ENCODE results near the gene SLBP.

SLBP gene

DNA sequence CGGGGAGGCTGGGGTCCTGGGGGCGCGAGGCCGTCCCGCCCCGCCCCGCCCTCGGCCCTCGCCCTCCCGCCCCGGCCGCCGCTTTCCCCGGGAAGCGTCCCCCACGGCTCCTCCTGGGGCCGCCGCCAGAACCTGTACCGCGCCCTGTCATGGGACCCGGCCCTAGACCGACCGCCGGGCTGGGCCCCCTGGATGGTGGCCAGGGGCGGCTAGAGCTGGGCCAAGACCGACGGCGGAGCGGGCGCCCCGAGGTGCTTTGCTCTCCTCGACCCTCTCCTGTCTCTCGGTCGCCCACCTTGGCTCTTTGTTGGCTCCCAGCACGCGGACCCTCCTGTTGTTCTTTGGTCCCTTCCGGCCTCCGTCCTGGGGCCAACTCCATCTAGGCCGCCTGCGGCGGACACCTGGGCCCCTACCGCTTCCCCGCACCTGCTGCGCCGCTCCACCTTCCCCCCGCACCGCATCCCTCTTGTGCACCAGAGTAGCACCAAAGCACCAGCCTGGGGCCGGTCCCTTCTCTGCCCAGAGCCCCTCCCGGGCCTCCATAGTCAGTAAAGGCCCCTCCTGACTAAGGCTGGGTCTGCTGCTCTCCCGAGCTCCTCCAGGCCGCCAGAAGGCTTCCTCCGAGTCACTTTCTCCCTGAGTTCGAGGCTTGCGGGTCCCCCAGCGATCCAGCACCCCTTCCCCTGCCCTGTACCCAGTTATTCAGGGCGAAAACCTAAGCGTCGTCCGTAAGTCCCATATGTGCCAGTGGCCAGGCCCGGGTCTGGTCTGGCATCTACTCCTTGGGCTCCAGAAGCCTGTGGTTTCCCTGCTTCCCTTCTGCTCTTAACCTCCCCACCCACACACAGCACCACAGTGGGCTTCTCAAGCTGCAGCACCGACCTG lies 9.8 kb upstream of the SLBP start:
- no peak for TF ChIP-seq YY1 (IDR thresholded peaks at IDR 0.05; ENCODE audit: low read depth)
- TF ChIP-seq FOXM1 (IDR thresholded peaks at IDR 0.05; ENCODE audit: borderline replicate concordance, low read depth) = no peak

DNA sequence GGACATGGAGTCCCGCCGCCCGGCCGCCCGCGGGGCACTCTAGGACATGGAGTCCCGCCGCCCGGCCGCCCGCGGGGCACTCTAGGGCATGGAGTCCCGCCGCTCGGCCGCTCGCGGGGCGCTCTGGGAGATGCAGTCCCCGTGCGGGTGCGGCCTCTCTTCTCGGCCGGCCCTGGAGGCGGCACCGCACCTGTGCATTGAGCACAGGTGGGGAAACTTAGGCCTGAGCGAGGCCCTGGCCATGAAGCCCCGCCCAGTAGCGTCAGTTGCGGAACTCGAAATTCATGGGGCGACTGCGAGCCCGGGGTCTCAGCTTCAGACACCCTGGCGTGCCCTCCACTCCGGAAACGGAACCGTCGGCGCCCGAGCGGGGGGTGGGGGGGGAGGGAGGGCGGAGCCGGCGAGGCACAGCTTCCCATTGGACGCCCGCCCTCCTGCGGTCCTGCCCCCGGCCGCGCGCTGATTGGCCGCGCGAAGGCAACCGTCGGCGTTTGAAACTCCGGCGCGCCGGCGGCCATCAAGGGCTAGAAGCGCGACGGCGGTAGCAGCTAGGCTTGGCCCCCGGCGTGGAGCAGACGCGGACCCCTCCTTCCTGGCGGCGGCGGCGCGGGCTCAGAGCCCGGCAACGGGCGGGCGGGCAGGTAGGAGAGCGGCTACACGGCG lies 9.0 kb upstream of the SLBP start, which contains the start of the genes TACC3 and TMEM129:
Gene TACC3 (plus strand): TSS at position 519 of the 663 bp plus-strand sequence. CDS start 1,901 bp downstream, outside the sequence.
Gene TMEM129 (minus strand): TSS at position 321 of the 663 bp plus-strand sequence. CDS start 486 bp downstream, outside the sequence.
- TF ChIP-seq CREB1 (IDR thresholded peaks at IDR 0.05; ENCODE audit: low read depth) = peak; percentile 59
- TF ChIP-seq TEAD4 (IDR thresholded peaks at IDR 0.05) = no peak
- no peak; the same call in none of the 2 replicates for TF ChIP-seq NFIC (IDR thresholded peaks at IDR 0.05)
- TF ChIP-seq, protein P1, sequence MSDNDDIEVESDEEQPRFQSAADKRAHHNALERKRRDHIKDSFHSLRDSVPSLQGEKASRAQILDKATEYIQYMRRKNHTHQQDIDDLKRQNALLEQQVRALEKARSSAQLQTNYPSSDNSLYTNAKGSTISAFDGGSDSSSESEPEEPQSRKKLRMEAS (IDR thresholded peaks at IDR 0.05) = peak; percentile 54
- no peak for TF ChIP-seq EGR1 (IDR thresholded peaks at IDR 0.05)
- TF ChIP-seq EP300 (IDR thresholded peaks at IDR 0.05; ENCODE audit: borderline replicate concordance) = no peak
- TF ChIP-seq, protein P2, sequence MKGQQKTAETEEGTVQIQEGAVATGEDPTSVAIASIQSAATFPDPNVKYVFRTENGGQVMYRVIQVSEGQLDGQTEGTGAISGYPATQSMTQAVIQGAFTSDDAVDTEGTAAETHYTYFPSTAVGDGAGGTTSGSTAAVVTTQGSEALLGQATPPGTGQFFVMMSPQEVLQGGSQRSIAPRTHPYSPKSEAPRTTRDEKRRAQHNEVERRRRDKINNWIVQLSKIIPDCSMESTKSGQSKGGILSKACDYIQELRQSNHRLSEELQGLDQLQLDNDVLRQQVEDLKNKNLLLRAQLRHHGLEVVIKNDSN (IDR thresholded peaks at IDR 0.05) = peak; percentile 46
- peak; percentile 85 for TF ChIP-seq YY1 (IDR thresholded peaks at IDR 0.05; ENCODE audit: low read depth)
- peak; percentile 46 for TF ChIP-seq TAF1 (IDR thresholded peaks at IDR 0.05; ENCODE audit: low read depth)
- 0 out of 2 replicates have a peak, but pooled peaks have one; percentile 26 for TF ChIP-seq ZBTB7A (IDR thresholded peaks at IDR 0.05; ENCODE audit: low read depth)
- TF ChIP-seq TCF12 (IDR thresholded peaks at IDR 0.05; ENCODE audit: low read depth) = peak; percentile 35; the same call in 1 of the 2 replicates
- 0 out of 2 replicates have a peak, but pooled peaks have one; percentile 59 for TF ChIP-seq FOXM1 (IDR thresholded peaks at IDR 0.05; ENCODE audit: borderline replicate concordance, low read depth)
- TF ChIP-seq RAD21 (IDR thresholded peaks at IDR 0.05; ENCODE audit: low read depth) = no peak
- TF ChIP-seq, protein P3, sequence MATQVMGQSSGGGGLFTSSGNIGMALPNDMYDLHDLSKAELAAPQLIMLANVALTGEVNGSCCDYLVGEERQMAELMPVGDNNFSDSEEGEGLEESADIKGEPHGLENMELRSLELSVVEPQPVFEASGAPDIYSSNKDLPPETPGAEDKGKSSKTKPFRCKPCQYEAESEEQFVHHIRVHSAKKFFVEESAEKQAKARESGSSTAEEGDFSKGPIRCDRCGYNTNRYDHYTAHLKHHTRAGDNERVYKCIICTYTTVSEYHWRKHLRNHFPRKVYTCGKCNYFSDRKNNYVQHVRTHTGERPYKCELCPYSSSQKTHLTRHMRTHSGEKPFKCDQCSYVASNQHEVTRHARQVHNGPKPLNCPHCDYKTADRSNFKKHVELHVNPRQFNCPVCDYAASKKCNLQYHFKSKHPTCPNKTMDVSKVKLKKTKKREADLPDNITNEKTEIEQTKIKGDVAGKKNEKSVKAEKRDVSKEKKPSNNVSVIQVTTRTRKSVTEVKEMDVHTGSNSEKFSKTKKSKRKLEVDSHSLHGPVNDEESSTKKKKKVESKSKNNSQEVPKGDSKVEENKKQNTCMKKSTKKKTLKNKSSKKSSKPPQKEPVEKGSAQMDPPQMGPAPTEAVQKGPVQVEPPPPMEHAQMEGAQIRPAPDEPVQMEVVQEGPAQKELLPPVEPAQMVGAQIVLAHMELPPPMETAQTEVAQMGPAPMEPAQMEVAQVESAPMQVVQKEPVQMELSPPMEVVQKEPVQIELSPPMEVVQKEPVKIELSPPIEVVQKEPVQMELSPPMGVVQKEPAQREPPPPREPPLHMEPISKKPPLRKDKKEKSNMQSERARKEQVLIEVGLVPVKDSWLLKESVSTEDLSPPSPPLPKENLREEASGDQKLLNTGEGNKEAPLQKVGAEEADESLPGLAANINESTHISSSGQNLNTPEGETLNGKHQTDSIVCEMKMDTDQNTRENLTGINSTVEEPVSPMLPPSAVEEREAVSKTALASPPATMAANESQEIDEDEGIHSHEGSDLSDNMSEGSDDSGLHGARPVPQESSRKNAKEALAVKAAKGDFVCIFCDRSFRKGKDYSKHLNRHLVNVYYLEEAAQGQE (IDR thresholded peaks at IDR 0.05; ENCODE audit: low read depth) = no peak
- 0 out of 2 replicates have a peak, but pooled peaks have one; percentile 3 for TF ChIP-seq CEBPB (IDR thresholded peaks at IDR 0.05)

DNA sequence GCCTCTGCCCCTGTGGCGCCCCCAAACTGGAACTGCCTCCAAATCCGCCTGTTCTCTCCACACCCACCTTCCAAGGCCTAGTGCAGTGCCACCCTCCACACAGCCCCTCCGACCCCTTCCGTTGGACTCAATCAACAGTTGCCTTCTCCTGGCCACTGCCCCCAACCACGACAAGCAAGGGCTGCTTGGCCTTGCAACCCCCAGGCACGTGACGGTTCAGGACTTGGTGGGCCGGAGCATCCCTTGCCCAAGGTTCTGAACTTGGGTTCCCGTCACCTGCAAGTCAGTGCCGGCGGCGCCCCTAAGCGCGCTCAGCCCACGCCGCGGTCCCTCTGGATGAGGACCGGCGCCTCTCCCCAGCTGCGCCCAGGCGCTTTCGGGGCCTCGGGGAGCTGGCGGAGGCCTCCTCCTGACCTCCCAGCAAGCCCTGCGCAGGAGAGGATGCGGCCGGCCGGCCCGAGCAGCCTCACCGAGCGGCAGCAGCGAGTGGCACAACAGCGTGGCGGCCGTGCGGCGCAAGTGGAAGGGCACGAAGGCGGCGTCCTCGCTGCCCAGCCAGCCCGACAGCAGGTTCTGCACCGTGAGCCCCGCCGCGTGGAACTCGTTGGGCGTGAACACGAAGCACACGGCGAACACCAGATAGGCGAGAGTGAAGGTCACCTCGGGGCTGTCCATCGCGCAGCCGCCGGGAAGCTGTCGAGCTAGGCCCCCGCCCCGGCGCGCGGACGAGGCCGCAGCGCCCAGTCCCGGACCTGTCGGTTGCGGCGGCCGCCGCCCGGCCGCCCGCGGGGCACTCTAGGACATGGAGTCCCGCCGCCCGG lies 8.3 kb upstream of the SLBP start:
- TF ChIP-seq CREB1 (IDR thresholded peaks at IDR 0.05; ENCODE audit: low read depth) (no peak), EP300 (IDR thresholded peaks at IDR 0.05; ENCODE audit: borderline replicate concordance) (no peak), RAD21 (IDR thresholded peaks at IDR 0.05; ENCODE audit: low read depth) (no peak), ZBTB7A (IDR thresholded peaks at IDR 0.05; ENCODE audit: low read depth) (no peak), CEBPB (IDR thresholded peaks at IDR 0.05) (no peak), NFIC (IDR thresholded peaks at IDR 0.05) (no peak), FOXM1 (IDR thresholded peaks at IDR 0.05; ENCODE audit: borderline replicate concordance, low read depth) (no peak), YY1 (IDR thresholded peaks at IDR 0.05; ENCODE audit: low read depth) (peak; percentile 16; the same call in 1 of the 2 replicates), TAF1 (IDR thresholded peaks at IDR 0.05; ENCODE audit: low read depth) (peak; percentile 48), TCF12 (IDR thresholded peaks at IDR 0.05; ENCODE audit: low read depth) (no peak), TEAD4 (IDR thresholded peaks at IDR 0.05) (no peak), EGR1 (IDR thresholded peaks at IDR 0.05) (no peak)
- TF ChIP-seq, protein P3 (IDR thresholded peaks at IDR 0.05; ENCODE audit: low read depth) = 0 out of 2 replicates have a peak, but pooled peaks have one; percentile 7
- TF ChIP-seq, protein P2 (IDR thresholded peaks at IDR 0.05) = peak; percentile 62
- TF ChIP-seq, protein P1 (IDR thresholded peaks at IDR 0.05) = peak; percentile 65

DNA sequence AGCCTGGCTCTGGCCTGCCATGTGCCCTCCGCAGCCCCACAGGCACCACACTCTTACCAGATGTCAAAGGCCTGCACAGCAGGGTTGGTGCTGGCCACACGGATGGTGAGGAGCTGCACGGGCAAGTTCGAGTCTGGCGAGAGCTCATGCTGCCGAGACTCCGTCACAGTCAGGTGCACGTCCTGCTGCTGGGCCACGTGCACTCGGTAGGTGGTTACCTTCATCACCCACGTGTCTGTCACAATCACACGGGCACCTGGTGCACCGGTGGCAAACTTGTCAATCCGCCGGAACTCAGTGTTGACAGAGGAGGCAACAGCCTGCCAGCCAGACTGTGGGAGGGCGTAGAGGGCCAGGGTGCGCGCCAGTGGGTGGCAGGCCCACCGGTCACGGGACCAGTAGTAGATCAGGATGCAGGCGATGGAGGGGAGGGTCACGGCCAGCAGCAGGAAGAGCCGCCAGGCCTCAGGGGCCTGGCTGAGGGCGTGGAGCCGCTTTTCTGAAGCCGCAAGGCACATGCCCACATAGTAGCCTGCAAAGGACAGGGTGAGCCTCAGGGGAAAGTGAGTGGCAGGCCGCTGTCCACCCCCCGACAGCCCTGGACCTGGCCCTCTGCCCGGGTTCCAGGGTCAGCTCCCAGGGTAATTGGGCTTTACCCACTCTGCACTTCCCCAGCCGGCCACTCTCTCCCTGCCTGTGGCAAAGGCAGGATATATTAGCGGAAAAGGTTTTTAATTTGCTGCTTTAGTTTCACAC lies 6.2 kb upstream of the SLBP start:
- TF ChIP-seq TEAD4 (IDR thresholded peaks at IDR 0.05) (no peak), CEBPB (IDR thresholded peaks at IDR 0.05) (no peak), ZBTB7A (IDR thresholded peaks at IDR 0.05; ENCODE audit: low read depth) (no peak), EGR1 (IDR thresholded peaks at IDR 0.05) (no peak), TAF1 (IDR thresholded peaks at IDR 0.05; ENCODE audit: low read depth) (no peak), EP300 (IDR thresholded peaks at IDR 0.05; ENCODE audit: borderline replicate concordance) (no peak), YY1 (IDR thresholded peaks at IDR 0.05; ENCODE audit: low read depth) (no peak), FOXM1 (IDR thresholded peaks at IDR 0.05; ENCODE audit: borderline replicate concordance, low read depth) (no peak), RAD21 (IDR thresholded peaks at IDR 0.05; ENCODE audit: low read depth) (no peak)
- TF ChIP-seq, protein P3 (IDR thresholded peaks at IDR 0.05; ENCODE audit: low read depth) = no peak
- TF ChIP-seq, protein P1 (IDR thresholded peaks at IDR 0.05) = no peak

All from Ishikawa (cell line).